PFSK-1 (cell line): ENCODE results near the gene NEK11.

ENCODE experiments used
- POLR2AphosphoS5 ChIP-seq: IDR thresholded peaks from 2 replicates; pipeline ENCODE4 v1.6.1; 2012; ENCODE audit warnings: low read depth, mild to moderate bottlenecking, control low read depth, low read length, moderate library complexity
- REST ChIP-seq, 2 experiments: IDR thresholded peaks; 2 replicates each; pipeline versions ENCODE4 v1.6.1 to v1.8.0; 2011 to 2012; ENCODE audit warnings: low read depth in 2 of 2, low read length in 2 of 2, control low read depth in 1 of 2, inconsistent platforms in 1 of 2, mild to moderate bottlenecking in 1 of 2, moderate library complexity in 1 of 2; ENCODE audit not compliant: insufficient read depth in 1 of 2
- TAF1 ChIP-seq: IDR thresholded peaks from 2 replicates; pipeline ENCODE4 v1.6.1; 2012; ENCODE audit warnings: low read length, control low read depth, borderline replicate concordance; ENCODE audit not compliant: insufficient read depth

DNA sequence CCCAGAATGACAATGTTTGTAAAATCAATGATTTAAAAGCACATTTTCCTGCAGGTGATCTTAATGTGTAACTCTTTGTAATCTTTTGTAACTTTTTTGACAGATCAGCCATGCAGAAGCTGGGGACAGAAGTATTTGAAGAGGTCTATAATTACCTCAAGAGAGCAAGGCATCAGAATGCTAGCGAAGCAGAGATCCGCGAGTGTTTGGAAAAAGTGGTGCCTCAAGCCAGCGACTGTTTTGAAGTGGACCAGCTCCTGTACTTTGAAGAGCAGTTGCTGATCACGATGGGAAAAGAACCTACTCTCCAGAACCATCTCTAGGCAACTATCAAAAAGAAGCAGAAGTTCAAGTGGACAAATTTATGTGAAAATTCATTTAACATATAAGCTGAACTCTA lies 322.8 kb downstream of the NEK11 start:
- TF ChIP-seq POLR2AphosphoS5 (no peak), TAF1 (no peak), REST (IDR thresholded peaks at IDR 0.05; ENCODE audit: insufficient read depth in 1 of 2, low read depth in 2 of 2, low read length in 2 of 2) (no peak)
